Suprapubic skin (tissue), 3 donors: Measurements from ENCODE around the gene OOEP.

Source experiments
- CTCF ChIP-seq, 2 donors: fragments of 200-600 bp in 1 of 2; fragments of 450-650 bp in 1 of 2; sonication (generic) in 1 of 2; IDR thresholded peaks; one replicate each; pipeline ENCODE4 v1.5.1; 2016 to 2019; ENCODE audit warnings: antibody characterized with exemption in 2 of 2, mild to moderate bottlenecking in 1 of 2, moderate library complexity in 1 of 2
- POLR2A ChIP-seq, 2 donors: fragments of 450-650 bp; IDR thresholded peaks; one replicate each; pipeline ENCODE4 v1.6.1; 2017; ENCODE audit warnings: antibody characterized with exemption in 2 of 2, mild to moderate bottlenecking in 2 of 2, moderate library complexity in 2 of 2

GRCh38 chr6:73364121-73364520 is 5.6 kb downstream of the OOEP start:
- TF ChIP-seq CTCF (IDR thresholded peaks at IDR 0.05) (no peak), POLR2A (IDR thresholded peaks at IDR 0.05) (no peak)
